Stimulated activated CD4-positive, alpha-beta T cell treated with anti-CD3 and anti-CD28 coated beads, Interleukin-15, amount 100 ng/mL, for 48 hours (primary cell): ENCODE results near the gene EHMT1.
"Not testable (repeated sequence)": the region's sequence is repeated elsewhere in the genome, so short reads cannot be mapped to it uniquely, and the experiment has no call there.

Source experiments
- DNase-seq, 2 donors: peaks; one replicate each; pipeline ENCODE4 v3.0.0-alpha.2; 2020; ENCODE audit warnings: low read depth in 2 of 2

EHMT1 gene

DNA sequence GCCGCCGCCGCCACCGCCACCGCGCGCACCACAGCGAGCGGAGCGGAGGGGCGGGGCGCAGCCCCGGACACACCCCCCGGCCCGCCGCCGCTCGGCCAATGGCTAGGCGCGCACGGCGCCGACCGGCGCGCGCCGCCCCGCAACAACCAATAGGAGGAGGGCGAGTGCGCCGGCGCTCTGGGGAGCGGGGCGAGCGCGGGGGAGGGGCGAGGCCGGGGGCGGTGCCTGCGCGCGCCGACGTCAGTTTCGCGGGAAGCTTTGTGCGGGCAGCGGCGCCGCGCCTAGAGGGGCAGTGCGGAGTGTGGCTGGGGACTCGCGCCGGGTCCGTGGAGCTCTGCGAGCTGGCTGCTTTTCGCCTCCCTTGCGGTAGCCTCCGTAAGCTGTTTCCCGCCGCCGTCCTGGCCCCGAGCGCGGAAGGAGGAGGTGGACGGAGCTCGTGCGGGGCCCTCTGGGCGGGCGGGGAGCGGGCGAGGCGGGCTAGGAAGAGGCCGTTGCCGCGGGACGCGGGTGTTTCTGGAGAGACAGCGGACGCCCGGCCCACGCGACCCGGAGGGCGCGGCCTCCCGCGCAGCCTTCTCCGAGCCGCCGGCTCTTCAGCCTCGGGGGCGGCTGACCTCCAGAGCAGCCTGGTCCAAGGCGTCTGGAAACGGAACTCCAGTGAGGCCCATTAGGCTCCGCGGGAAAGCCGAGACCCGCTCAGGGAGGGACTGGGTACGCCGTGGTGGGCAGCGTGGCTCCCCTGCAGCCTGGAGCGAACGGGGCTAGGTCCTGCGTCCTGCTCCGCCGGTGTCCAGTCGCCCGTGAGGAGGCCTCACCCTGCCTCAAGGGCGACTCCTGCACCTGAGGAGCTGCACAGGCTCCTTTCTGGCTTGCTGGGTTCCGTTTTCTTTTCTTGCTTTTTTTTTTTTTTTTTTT is 28.1 kb upstream of the EHMT1 start, which contains the start of gene ZMYND19:
Gene ZMYND19 (minus strand): TSS at position 44 of the 915 bp plus-strand sequence. CDS start 249 bp downstream, outside the sequence.
- peak; percentile 74 to 84 for DNase-seq

DNA sequence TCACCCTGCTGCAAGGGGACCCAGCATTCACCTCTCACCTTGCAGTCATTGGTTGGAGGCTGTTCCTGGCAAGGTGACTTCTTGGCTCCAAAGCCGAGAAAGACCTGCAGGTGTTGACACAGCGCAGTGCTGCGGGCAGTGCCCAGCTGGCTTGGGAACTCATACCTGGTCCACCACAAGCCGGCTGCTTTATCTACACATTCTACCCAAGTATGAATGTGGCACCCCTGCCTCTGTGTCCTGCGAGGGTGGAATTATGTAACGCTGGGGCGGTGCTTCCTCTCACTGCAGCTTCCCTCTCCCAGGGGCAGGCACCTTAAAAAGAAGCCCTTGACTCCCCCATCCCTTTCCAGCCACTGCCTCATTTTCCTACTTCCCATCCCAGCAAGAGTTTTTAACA is 26.0 kb upstream of the EHMT1 start:
- DNase-seq = no peak

DNA sequence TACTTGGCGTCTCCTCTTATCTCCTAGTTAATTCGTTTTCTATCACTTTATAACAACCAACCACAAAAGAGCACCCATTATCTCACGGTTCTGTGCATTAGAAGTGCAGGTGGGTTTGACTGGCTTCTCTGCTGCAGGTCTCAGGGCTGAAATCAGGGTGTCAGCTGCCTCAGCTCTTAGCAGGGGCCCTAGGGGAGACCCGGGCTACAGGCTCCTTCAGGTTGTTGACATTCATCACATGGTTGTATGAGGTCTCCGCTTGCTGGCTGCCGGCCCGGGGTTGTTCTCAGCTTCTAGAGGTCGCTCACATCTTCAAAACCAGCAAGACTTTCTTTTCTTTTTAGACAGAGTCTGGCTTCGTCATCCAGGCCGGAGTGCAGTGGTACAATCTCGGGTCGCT is 25.6 kb upstream of the EHMT1 start:
- DNase-seq = no peak

DNA sequence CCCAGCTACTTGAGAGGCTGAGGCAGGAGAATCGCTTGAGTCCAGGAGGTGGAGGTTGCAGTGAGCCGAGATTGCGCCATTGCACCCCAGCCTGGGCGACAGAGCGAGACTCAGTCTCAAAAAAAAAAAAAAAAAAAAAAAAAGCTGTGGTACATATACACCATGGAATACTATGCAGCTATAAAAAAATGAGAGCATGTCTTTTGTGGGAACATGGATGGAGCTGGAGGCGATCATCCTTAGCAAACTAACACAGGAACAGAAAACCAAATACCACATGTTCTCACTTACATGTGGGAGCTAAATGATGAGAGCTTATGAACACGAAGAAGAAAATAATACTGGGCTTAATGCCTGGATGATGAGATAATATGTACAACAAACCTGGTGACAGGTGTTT is 22.2 kb upstream of the EHMT1 start:
- not testable (repeated sequence) for DNase-seq

DNA sequence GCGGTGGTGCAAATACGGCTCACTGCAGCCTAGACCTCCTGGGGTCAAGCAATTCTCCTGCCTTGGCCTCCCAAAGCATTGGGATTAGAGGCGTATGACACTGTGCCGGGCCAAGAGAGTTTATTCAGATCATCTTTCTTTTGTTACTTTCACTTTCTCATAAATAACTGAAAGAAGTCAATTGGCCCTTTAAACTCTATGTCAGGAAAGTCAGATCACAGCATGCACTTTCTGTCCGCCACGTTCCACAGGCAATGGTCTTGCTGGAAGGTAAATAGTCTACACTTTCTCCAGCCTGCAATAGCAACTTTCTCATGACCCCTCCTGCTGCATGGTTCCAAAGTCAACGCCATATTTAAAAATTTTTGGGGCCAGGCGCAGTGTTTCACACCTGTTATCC is 19.9 kb upstream of the EHMT1 start:
- DNase-seq = no peak

DNA sequence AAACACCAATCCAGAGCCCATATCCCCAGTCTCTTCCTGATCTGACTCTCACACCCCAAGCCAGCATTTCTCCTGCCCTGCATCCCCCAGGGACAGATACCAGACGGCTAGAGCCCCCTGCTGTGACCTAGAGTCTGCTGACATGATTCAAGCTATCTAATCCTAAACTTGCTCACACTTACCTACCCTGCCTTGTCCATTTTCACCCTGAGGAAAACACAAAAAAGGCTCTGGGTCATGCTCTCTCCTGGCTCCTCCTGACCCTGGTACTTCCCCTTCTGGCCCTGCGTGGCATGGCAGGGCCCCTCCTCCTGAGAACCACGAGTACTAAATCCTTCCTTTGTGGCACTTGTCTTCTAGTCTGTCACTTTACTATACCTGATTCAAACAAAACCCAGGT is 16.1 kb upstream of the EHMT1 start:
- DNase-seq = no peak

DNA sequence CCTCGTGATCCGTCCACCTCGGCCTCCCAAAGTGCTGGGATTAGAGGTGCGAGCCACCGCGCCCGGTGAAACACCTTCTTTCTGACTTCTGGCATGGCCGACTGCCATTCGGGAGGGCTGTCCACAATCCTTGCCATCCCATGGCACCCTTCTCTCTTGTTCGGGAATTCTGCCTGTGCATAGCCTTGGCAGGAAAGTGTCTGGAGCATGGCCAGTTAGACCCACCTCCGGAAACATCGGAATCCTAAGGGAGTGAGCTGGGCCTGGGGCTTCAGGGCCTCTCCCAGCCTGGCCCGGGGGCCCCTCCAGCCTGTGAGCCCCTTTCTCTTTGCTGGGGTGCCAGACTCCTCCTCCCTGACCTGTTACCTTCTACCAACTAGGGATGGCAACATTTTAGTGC is 14.9 kb upstream of the EHMT1 start:
- DNase-seq = no peak

DNA sequence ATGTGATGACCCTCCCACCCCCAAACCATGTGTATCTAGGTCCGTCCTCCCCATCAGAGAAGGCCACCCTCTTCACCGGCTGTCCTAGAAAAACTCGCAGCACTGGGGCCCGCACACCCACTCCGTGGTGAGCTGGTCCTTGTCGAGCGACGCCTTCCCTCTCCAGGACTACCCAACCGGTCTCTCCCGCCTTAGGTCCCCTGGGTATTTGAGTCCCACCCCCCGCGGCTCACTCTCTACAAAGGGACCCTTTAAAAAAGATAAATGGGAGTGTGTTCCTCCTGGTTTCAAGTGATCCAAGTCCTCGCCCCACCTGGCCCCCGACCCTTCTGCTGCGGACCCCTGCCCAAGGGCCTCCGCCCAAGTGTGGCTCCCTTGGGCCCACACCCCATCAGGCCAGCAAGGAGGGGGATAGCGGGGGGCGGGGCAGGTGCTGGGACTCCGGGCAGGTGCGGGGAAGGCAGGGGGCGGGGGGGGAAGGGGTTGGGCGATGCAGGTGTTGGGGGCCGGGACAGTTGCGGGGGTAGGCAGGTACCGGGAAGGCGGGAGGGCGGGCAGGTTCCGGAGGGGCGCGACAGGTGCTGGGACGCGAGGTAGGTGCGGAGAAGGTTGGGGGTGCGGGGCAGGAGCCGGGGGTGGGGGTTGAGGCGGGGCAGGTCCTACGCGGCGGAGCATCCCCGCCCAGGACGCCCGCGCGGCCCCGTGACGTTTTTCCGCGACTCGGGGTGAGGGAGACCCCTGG is 14.3 kb upstream of the EHMT1 start:
- DNase-seq = no peak

DNA sequence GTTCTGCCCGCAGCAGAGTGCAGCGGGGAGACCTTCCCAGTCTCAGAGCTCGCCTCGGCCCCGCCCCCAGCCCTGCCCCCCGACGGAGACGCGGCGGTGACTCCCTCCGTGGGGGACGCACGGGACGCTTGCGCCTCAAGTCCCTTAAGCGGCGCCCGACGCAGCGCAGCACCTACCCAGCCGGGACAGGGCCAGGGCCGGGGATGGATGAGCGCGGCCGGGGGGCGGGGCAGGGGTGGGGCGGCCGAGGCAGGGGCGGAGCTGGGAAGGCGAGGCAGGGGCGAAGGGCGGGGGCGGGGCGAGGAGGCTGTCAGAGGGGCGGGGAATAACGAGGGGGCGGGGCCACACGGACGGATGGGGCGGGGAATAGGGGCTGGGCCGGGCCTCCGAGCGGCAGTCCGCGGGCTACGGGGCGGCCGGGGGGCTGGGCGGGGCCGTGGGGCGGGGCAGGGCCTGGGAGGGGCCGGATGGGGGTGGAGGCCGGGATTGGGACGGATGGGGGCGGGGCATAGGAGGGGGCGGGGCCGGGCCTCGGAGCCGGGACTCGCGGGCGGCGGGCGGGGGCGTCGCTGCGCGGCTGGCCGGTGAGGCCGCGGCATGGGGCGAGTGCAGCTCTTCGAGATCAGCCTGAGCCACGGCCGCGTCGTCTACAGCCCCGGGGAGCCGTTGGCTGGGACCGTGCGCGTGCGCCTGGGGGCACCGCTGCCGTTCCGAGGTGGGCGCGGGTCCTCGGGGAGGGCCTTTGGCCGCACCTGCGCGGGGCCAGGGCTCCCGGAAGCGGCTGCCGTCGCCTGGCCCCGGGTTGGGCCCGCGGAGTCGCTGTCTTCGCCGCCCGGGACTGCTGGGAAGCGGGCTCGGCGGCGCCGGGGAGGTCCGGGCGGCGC is 13.4 kb upstream of the EHMT1 start, which contains the start of gene ARRDC1:
Gene ARRDC1 (plus strand): TSS at position 566 of the 884 bp plus-strand sequence. CDS start 32 bp downstream, at position 598.
- peak; percentile 87 to 89 for DNase-seq

DNA sequence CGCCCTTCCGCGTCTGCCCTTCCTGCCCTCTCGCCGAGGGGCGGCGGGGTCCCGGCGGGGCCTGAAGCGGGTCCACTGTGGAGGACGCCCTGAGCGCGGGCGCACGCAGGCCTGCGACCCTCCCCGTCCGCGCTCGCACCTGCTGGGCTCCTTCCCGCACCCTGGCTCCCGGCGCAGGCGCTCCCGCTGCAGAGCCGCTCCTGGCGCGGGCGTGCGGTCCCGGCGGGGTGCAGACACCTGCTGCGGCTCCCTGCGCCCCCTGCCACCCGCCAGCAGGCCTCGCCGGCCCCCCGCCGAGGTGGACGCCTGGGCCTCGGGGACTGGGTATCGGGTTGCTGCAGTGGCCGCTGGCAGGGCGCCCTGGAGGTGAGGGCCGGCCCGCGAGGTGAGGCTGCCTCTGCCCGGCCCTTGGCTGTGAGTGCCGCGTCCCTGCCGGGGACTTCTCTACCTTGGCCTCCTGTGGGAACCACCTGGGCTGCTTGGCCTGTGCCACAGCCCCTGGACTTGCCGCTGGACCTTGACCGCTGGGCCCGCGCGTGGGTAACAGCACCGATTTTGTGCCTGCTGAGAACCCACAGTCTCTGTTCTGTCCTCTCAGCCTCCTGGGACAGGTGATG is 12.7 kb upstream of the EHMT1 start:
- no peak for DNase-seq

DNA sequence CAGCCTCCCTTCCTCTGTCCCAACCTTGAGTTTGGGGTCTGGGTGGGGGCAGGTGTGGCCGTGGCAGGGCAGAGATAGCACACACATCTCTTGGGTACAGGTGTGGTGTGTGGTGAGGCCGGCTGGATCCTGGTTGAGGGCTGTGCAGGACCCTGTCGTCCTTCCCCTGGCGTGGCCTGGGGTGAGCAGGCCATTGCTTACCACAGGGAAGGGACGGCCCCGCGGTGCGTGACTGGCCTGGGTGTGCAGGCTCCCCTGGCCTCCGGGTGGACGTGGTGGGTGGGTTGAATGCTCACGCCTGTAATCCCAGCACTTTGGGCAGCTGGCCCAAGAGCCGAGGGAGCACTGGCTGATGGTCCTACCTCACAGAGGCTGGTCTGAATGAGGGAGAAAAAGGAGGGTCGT is 12.1 kb upstream of the EHMT1 start:
- DNase-seq = no peak

DNA sequence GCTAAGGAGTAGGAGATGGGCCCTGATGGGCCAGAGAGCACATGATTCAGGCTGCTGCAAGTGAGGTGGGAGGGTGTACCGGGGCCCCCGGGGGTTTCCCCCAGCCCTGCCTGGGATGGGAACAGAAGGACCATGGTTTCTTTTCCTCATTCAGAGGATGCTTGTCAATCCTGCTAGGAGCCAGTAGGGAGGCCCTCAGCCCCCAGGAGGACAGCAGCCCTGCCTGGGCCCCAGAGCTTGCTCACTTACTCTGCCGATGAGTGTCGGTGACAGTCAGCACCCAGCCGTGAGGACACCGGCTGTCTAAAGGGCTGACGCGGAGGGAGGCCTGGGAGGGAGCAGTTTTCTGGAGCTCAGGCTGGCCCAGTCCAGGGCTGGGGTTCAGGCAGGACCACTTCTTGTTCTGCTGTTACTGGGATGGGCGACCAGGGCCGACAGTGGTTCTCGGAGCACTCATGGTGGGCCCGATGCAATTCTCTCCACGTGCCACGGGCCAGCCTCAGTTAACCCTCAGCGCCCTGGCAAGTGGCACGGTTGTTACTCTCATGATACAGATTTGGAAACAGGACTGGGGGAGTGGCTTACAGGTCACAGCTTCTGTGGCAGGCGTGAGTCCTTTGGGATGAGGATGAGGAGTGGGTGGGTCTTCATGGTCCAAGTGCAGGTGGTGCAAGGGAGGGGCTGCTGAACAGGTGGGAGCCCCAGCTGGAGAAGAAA is 11.5 kb upstream of the EHMT1 start:
- no peak for DNase-seq

DNA sequence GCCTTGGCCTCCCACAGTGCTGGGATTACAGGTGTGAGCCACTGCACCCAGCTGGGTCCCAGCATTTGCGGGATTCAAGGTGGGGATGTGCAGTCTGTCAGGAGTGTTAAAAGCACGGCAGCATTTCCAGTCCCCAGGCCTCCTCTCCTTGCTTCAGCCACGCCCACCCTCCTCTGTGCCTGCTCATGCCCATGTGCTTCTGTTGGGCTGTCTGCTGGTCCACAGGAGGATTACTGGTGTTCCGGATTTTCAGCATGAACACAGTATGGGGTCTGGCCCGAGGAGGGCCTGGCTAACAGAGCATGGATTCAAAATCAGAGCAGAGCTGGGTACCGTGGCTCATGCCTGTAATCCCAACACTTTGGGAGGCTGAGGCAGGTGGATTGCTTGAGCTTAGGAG is 7.9 kb upstream of the EHMT1 start:
- DNase-seq = no peak

DNA sequence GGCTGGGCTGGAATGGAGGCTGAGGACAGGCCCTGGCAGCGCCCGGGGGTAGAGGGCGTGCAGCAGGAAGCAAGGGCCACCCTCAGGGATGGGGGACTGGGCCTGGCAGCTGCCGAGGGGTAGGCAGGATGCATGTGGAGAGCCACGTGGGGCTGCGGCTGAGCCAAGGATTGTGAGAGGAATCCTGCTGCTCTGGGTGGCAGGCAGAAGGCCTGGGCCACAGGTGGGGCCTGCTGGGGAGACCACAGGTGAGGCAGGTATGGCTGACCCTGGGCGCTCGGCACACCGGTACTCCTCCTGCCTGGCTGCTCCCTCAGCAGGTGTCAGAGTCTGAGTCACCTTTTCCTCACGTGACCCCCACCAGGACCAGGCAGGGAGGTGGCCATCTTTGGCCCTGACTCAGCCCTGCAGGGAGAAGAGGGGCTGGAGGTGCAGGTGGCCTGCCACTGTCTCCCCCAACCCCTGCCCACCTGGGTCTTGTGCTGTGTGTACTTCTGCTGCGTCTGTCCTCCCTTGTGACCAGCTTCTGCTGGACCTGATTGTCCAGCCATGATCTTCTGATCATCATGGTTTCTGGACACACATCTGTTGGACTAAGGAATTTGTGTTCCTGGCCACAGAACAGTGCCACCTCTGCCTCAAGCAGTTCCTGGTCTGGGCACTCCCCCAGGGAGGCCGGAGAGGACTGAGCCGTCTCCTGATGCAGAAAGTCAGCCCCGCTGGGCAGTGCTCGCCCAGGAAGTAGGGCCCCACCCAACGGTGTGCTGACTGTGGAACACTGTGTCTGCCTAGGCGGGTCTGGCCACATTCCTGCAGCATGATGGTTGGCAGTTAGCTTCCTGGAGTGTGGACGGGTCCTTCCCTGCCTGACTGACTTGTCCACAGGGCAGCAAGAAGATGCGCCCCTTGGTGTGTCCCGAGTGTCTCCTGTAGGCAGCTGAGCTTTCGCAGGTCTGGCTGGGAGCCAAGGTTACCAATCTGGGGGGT is 6.9 kb upstream of the EHMT1 start:
- peak in 1 of 2 donors; percentile 38 for DNase-seq

DNA sequence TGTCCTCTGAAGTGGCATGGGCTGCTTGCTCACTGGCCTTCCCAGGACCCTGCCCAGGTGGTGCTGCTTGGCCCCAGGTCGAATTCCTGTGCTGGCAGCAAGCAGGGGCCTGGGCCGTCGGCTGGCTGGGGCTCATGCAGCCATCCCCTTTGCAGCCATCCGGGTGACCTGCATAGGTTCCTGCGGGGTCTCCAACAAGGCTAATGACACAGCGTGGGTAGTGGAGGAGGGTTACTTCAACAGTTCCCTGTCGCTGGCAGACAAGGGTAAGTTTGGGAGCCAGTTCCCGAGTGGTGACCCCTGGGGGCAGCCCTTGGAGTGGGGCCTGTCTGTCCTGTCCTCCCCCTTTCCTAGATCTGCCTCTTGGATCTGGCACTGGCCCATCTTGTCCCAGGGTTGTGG is 6.1 kb upstream of the EHMT1 start:
- no peak for DNase-seq

DNA sequence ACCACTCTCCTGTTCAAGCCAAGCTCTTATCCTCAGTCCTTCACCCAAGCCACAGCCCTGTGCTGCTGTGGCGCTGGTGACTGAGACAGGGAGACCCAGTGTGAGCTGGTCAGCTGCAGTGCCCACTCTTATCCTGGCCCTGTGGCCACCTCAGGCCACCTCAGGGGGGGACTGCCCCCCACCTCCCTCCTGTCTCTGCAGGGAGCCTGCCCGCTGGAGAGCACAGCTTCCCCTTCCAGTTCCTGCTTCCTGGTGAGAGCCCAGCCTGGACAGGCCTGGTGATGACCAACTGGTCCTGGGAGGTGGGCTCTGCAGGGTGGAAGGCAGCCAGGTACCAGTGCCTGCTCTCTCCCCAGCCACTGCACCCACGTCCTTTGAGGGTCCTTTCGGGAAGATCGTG is 5.5 kb upstream of the EHMT1 start:
- no peak for DNase-seq

DNA sequence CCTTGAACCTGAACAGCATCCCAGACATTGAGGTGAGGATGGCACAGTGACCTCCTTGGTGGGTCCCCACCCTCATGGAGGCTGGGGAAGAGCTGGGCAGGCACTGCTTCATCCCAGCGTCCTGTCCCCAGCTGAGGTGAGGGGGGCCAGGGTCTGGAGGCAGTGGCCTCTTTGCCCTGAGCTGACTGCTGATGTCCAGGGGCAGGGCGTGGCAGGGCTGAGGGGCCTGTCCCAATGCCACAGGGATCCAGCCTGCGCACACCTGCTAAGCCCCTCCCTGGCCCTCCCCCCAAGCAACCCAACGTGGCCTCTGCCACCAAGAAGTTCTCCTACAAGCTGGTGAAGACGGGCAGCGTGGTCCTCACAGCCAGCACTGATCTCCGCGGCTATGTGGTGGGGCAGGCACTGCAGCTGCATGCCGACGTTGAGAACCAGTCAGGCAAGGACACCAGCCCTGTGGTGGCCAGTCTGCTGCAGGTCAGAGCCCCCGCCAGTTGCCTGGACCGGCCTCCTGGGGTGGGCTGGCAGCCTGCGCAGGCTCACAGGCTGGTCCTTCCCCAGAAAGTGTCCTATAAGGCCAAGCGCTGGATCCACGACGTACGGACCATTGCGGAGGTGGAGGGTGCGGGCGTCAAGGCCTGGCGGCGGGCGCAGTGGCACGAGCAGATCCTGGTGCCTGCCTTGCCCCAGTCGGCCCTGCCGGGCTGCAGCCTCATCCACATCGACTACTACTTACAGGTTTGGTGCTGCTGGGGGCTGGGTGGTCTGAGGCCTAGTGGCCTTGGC is 4.9 kb upstream of the EHMT1 start:
- DNase-seq = no peak

DNA sequence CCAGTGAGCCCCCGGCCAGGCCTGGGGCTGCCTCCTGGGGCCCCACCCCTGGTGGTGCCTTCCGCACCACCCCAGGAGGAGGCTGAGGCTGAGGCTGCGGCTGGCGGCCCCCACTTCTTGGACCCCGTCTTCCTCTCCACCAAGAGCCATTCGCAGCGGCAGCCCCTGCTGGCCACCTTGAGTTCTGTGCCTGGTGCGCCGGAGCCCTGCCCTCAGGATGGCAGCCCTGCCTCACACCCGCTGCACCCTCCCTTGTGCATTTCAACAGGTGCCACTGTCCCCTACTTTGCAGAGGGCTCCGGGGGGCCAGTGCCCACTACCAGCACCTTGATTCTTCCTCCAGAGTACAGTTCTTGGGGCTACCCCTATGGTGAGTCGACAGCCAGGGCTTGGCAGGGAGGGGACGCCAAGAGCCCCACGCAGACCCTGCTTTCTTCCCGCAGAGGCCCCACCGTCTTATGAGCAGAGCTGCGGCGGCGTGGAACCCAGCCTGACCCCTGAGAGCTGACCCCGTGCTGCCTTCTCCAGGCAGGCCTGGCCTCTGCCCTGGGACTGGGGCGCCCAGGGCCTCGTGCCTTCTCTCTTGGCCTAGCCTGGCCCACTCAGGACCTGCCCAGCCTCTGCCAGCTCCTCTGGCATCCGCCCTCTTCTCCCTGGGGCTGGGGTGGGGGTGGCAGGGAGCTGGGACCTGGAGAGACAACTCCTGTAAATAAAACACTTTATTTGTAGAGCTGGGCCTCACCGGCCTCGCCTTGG is 4.0 kb upstream of the EHMT1 start:
- DNase-seq = no peak
